Activated T-cell treated with anti-CD3 and anti-CD28 coated beads, Interleukin-2, amount 50 U/mL, for 72 hours (primary cell): ENCODE measurements around the gene IGF2R. TPM values are rescaled to one million over a fixed set of nuclear protein-coding genes. Genes with fewer than 3 reads are reported as not detected.
A peak's percentile ranks its signal among the peaks of the same experiment; 100 is the strongest.

Source experiments
- ATAC-seq, 2 donors: fragments of 150-1000 bp; cut with Tn5 transposase; replicated peaks in 1 of 2; 2 replicates each; pipeline ENCODE4 v1.10.0; 2021; ENCODE audit warnings: moderate library complexity in 2 of 2, mild to moderate bottlenecking in 1 of 2
- DNase-seq, 2 donors: peaks; one replicate each; pipeline ENCODE4 v3.0.0; 2021 to 2022; ENCODE audit warnings: mixed read lengths in 1 of 2
- H3K27ac Mint-ChIP-seq: one replicate; pipeline ENCODE4 v1.8.0; 2022; ENCODE audit warnings: mild to moderate bottlenecking, moderate library complexity, mixed read lengths
- H3K27me3 Mint-ChIP-seq: one replicate; pipeline ENCODE4 v1.8.0; 2022; ENCODE audit warnings: low read depth, mixed read lengths
- H3K36me3 Mint-ChIP-seq, 2 donors: one replicate each; pipeline ENCODE4 v1.8.0; 2022; ENCODE audit warnings: mixed read lengths in 2 of 2, mild to moderate bottlenecking in 1 of 2; ENCODE audit not compliant: insufficient read depth in 2 of 2
- H3K4me1 Mint-ChIP-seq: one replicate; pipeline ENCODE4 v1.8.0; 2022; ENCODE audit warnings: low read depth, mixed read lengths
- H3K4me3 Mint-ChIP-seq, 2 donors: one replicate each; pipeline ENCODE4 v1.8.0; 2022; ENCODE audit warnings: mild to moderate bottlenecking in 2 of 2, mixed read lengths in 2 of 2, moderate library complexity in 2 of 2
- H3K9me3 Mint-ChIP-seq, 2 donors: one replicate each; pipeline ENCODE4 v1.8.0; 2022; ENCODE audit warnings: mixed read lengths in 2 of 2
- total RNA-seq, 2 donors: library from RNA; stranded (reverse); gene quantifications; one replicate each; pipeline ENCODE4 v1.2.3, GENCODE V29; 2022

IGF2R gene
- total RNA-seq, 2 donors from 2014 or later: 68.9 to 83.6 TPM

DNA sequence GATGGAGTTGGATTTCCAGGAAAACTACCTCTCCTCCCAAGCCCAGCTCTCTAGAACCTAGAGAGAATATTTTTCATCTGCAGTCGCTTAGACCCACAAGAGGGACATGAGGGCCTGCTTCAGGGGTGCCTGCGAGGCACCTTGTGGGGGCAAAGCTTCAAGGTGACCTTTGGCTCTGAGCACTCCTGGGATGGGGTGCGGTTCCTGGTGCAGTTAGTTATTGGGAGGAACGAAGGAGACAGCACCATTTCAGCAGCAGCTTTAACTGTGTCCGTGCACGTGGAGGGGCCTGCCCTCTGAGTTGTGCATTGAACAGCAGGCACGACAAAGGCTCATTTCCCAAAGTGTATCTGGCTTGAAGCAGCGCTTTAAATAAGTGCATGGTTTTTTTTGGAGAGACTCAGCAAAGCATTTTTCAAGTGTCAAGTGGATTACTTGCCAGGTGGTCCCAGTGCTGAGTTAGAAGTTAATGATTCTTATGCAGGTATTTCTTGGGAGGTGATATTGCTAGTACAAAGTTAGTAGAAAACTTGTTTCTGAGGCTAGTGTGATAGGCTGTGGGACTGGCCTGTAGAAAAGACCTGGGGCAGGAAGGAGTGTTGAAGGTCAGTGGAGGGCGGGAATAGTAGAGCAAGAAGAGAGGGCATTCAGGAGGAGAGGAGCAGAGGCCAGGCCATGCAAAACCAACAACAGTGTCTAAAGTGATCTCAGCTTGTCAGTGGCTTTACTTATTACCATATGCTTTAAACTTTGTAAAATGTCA is 3.8 kb downstream of the IGF2R start:
- peak overlapping the region; percentile 3 for H3K27ac Mint-ChIP-seq
- H3K36me3 Mint-ChIP-seq: peaks cover 0 to 2% of the 10 kb centered on the region in 2 donors
- ATAC-seq (no peak), DNase-seq (no peak)
- H3K4me1 Mint-ChIP-seq: peaks cover 76% of the 10 kb centered on the region
- H3K27me3 Mint-ChIP-seq: no peaks in the 10 kb centered on the region
- H3K4me3 Mint-ChIP-seq: peak overlapping the region; percentile 25 to 45
- no peaks in the 10 kb centered on the region for H3K9me3 Mint-ChIP-seq

DNA sequence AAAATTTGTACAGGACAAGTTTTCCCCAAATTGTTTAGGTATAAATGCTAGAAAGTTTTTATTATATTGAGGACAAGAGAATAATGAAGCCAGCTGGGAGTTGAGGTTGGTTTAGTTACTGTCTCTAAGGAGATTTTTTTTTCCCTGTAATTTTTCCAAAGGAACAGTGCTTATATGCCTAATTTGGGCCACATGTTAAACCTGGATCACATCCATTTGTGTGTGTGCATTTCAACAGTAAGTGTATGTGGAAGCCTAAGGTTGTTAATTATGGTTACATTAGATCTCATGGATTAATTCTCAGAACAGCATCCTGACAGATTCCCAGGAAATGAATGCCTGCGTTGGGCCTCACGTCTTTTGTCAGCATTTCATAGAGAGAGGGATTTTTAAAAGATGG is 4.5 kb downstream of the IGF2R start:
- Mint-ChIP-seq H3K9me3 (no peaks in the 10 kb centered on the region), H3K27ac (peak overlapping the region; percentile 64), H3K36me3 (peaks cover 0 to 2% of the 10 kb centered on the region in 2 donors), H3K4me1 (peaks cover 83% of the 10 kb centered on the region), H3K27me3 (no peaks in the 10 kb centered on the region), H3K4me3 (peak overlapping the region; percentile 53 to 79)
- no peak for DNase-seq
- ATAC-seq: no peak

DNA sequence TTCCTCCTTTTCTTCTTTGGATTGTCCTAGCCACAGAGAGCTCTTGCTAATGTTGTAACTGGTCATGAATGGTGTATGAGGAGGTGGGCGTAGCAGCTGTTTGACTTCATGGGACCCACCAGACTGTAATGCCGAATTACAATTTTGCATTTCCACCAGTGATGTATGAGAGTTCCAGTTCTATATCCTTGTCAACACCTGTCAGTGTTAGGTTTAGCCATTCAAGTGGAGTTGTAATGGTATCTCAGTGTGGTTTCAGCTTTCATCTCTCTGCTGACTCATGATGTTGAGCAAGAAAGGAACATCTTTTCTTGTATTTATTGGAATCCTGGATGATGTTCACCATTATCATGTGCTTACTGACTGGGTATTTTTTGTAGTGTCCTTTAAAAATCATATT is 5.1 kb downstream of the IGF2R start:
- Mint-ChIP-seq H3K9me3 (no peaks in the 10 kb centered on the region), H3K27ac (peak overlapping the region; percentile 64), H3K27me3 (no peaks in the 10 kb centered on the region), H3K4me3 (peak overlapping the region; percentile 53 to 79), H3K36me3 (peaks cover 0 to 2% of the 10 kb centered on the region in 2 donors), H3K4me1 (peaks cover 89% of the 10 kb centered on the region)
- DNase-seq (no peak), ATAC-seq (peak; percentile 62 to 63)

DNA sequence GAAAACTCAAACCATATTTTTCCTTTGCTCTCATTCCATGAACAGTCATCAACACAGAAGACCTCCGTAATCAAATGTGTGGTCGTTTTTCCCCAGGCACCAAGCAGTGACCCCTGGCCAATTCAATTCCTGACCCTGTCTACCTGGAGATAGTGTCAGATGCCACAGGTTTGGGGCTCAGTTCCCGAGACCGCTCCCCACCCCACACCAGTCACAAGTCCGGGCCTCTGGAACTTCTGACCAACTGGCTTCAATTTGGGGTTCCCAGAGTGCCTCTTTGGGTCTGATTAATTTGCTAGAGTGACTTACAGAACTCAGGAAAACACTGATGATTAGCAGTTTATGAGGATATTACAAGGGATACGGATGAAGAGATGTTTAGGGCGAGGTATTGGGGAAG is 6.0 kb downstream of the IGF2R start:
- Mint-ChIP-seq H3K36me3 (peaks cover under 1 to 2% of the 10 kb centered on the region in 2 donors), H3K27me3 (no peaks in the 10 kb centered on the region), H3K4me1 (peaks cover 98% of the 10 kb centered on the region), H3K9me3 (no peaks in the 10 kb centered on the region), H3K4me3 (peak overlapping the region; percentile 26 to 79), H3K27ac (peak overlapping the region; percentile 64)
- ATAC-seq: no peak
- DNase-seq: no peak

DNA sequence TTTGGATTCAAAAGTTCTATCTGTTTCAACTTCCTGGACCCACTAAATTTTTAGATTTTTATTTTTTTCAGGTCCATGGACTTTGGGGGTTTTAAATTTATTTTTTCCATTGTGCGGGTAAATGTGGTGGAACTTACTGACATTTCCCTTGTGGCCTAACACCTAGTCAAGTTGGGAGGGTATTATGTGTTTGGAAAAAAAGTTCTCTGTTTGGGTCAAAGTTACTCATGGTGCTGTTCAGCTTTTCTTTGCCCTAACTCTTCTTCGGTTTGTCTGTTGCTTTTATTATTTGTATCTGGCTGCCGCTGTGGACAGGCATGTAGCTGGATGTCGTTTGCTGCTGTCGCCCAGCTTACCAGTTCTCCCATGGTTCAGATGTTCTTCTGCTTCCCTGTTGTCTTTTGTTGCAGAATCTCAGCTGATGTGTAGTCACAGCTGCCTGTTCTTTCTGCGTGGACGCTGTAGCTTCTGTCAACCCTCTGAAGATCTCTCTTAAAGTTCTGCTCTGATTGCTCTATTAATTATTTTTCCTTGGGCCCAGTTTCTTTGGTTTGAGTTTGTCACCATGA is 7.9 kb downstream of the IGF2R start:
- Mint-ChIP-seq H3K36me3 (peaks cover 0 to 2% of the 10 kb centered on the region in 2 donors), H3K9me3 (no peaks in the 10 kb centered on the region), H3K4me3 (peak overlapping the region; percentile 78 to 89), H3K27ac (peak overlapping the region; percentile 93), H3K4me1 (peaks cover 98% of the 10 kb centered on the region), H3K27me3 (no peaks in the 10 kb centered on the region)
- DNase-seq (no peak), ATAC-seq (no peak)

DNA sequence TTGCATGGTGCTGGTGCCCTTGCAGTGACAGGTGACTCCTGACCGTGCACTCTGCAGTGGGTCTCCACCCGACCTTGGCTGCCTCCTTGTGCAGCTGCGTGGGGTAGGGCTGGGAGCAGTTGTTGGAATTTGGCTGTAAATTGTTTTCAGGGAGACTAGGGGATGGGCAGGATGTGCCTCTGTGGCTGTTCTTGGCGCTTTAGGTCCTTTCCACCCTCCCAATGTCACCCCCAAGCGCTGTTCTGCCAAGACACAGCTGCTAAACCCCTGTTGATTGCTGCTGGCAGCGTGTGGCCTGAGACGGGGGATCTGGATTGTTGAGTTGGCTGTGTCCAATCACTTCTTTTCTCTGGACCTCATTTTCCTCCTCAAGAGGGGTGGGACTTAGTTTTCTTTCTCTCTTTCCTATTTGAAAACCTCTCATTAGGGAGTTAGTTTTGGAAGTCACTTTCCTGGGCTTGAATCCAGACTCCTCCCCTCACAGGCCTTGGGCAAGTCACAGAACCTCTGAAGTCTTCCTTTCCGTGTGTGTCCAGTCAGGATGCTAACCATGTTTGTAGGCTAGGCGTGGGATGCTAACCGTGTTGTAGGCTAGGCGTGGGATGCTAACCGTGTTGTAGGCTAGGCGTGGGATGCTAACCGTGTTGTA is 8.5 kb downstream of the IGF2R start:
- H3K4me3 Mint-ChIP-seq: peak overlapping the region; percentile 78 to 89
- no peaks in the 10 kb centered on the region for H3K27me3 Mint-ChIP-seq
- DNase-seq (no peak), ATAC-seq (no peak)
- H3K27ac Mint-ChIP-seq: peak overlapping the region; percentile 93
- H3K9me3 Mint-ChIP-seq: no peaks in the 10 kb centered on the region
- H3K36me3 Mint-ChIP-seq: peaks cover 0 to 2% of the 10 kb centered on the region in 2 donors
- peaks cover 98% of the 10 kb centered on the region for H3K4me1 Mint-ChIP-seq

DNA sequence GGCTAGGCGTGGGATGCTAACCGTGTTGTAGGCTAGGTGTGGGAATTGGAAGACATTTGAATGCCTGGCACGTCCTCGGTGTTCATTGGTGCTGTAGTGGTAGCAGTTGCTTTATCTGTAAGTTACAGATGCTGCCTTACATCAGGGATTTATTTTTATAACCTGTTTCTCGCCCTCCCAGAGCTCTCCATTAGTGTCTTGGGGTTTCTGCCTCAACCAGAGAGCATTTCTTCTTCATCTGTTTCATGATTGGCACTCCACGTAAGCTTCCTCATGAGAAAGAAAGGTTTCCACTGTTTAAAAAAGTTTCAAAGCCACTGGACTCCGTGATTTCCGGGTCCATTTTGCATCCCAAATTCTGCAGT is 9.0 kb downstream of the IGF2R start:
- Mint-ChIP-seq H3K4me3 (peak overlapping the region; percentile 78 to 89), H3K4me1 (peaks cover 98% of the 10 kb centered on the region), H3K9me3 (no peaks in the 10 kb centered on the region), H3K27ac (peak overlapping the region; percentile 93), H3K27me3 (no peaks in the 10 kb centered on the region), H3K36me3 (peaks cover 0 to 2% of the 10 kb centered on the region in 2 donors)
- ATAC-seq (no peak), DNase-seq (no peak)

DNA sequence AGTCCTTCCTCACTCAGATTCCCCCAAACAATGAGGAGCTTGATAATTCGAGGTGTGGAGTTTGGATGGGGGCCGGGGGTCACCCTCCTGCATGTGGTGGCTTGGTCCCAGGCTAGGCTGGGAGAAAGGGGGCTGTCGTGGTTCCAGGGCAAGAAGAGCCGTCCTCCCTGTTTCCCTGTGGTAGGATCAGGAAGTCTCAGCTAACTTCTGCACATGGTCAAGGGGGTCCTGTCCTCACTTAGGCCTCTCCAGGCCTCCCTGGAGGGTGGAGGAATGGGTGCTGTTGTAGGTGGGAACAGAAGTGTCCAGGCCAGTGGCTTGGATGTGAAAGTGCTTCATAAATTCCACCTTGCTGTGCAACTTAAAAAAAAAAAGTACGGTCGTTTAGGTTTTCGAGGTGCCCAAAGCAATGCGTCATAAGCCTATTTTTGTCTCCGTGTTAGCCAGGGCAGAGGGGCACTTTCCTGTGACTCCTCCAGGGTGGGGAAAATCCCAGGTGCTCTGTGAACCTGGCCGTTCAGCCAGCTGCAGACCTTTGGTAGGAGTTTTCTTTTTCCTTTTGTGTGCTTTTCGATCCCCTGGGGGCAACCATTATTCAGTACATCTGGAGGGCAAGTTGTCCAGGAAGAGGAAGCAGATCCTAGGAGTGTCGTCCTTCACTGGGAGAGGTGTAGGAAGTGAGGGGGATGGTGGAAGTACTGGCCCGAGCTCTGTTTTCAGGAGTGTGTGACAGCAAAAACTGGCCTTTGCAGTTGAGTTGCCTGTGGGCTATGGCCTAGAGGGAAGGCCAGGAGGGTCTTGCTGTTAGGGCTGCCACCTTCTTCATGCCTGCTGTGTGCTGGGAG is 9.6 kb downstream of the IGF2R start:
- ATAC-seq: peak; percentile 52 to 55
- peak; percentile 60 to 72 for DNase-seq

DNA sequence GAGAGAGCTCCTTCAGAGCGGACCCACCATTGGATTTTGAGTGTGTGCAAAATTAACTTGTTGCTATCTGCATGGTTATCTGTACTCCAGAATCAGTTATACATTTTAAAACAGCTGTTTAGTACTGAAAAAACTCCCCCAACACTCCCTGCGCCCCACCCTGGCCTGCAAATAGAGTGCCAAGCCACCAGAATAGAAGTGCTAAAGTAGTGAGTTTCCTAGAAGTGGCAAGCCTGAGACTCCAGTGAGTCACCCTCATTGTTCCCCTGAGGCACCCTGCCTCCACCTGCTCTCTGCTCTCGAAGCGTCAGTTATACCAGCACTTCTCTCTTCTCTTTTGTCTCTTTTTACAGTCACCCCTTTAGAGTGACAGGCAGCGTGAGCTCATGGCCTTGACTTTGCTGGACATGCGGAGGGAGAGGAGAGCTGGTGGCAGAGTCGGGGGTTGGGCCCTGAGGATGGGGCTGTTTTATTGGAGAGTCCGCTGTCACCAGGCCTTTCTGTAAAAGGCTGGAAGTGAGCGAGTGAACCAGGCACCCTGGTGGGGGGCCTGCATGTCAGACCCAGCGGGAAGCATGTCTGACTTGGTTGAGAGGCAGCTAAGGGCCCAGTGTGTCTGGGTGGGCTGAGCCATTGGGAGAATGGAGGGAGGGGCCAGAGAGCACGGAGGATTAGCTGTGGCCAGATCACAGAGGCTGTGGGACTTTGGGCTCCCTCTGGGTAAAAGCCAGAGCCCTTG is 10.4 kb downstream of the IGF2R start:
- ATAC-seq: peak; percentile 85 to 88
- peaks cover 98% of the 10 kb centered on the region for H3K4me1 Mint-ChIP-seq
- peak overlapping the region; percentile 93 for H3K27ac Mint-ChIP-seq
- peaks cover 0 to 2% of the 10 kb centered on the region in 2 donors for H3K36me3 Mint-ChIP-seq
- peak overlapping the region; percentile 78 to 89 for H3K4me3 Mint-ChIP-seq
- DNase-seq: peak; percentile 73 to 79
- H3K27me3 Mint-ChIP-seq: no peaks in the 10 kb centered on the region
- H3K9me3 Mint-ChIP-seq: no peaks in the 10 kb centered on the region

More for the DNA sequence above, 9.6 kb downstream of the IGF2R start:
- H3K4me3 Mint-ChIP-seq: peak overlapping the region; percentile 78 to 89
- peak overlapping the region; percentile 93 for H3K27ac Mint-ChIP-seq
- peaks cover 98% of the 10 kb centered on the region for H3K4me1 Mint-ChIP-seq
- peaks cover 0 to 2% of the 10 kb centered on the region in 2 donors for H3K36me3 Mint-ChIP-seq
- H3K9me3 Mint-ChIP-seq: no peaks in the 10 kb centered on the region
- no peaks in the 10 kb centered on the region for H3K27me3 Mint-ChIP-seq

DNA sequence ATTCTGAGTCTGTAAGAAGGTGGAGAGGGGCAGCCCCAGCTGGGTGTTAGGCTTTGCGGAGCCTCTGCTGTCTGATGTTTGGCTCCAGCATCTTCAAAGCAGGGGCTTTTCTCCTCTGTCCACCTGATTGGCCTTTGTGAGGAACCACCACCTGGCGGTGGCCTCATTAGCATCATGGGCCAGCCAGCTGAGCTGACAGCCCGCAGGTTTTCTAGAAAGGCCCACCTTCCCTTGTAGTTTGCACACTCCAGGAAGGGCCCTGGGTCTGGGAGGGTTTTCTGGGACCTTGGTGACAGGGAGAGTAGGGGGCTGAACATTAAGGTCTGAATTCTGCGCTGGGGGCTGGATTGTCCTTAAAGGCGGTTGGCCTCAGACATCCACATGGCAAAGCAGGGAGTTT is 11.6 kb downstream of the IGF2R start:
- DNase-seq (no peak), ATAC-seq (no peak)
- Mint-ChIP-seq H3K4me3 (peak overlapping the region; percentile 89), H3K36me3 (peaks cover 0 to 2% of the 10 kb centered on the region in 2 donors), H3K27me3 (no peaks in the 10 kb centered on the region), H3K9me3 (no peaks in the 10 kb centered on the region), H3K27ac (peak overlapping the region; percentile 93), H3K4me1 (peaks cover 90% of the 10 kb centered on the region)

DNA sequence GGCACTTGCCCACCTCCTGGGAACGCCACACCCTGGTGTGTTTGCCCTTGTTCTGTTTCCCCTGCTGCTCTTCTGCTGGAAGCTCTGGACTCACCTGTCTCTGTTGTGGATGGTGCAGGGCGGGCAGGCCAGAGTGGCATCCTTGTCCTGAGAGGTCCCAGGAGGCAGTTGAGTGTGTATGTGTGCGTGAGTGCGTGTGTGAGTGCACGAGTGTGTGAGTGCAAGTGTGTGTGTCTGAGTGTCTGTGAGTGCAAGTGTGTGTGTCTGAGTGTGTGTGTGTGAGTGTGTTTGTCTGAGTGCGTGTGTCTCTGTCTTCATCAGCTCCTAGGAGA is 12.2 kb downstream of the IGF2R start:
- H3K4me3 Mint-ChIP-seq: peak overlapping the region; percentile 89
- H3K27me3 Mint-ChIP-seq: no peaks in the 10 kb centered on the region
- H3K4me1 Mint-ChIP-seq: peaks cover 86% of the 10 kb centered on the region
- H3K36me3 Mint-ChIP-seq: peaks cover 0 to 2% of the 10 kb centered on the region in 2 donors
- H3K9me3 Mint-ChIP-seq: no peaks in the 10 kb centered on the region
- ATAC-seq (no peak), DNase-seq (no peak)
- peak overlapping the region; percentile 97 for H3K27ac Mint-ChIP-seq
